CD4-positive, alpha-beta T cell treated with Interleukin-15 for 4 hours (primary cell): Measurements from ENCODE around the gene PAOX.

Experiments
- DNase-seq: peaks from one replicate; pipeline ENCODE4 v3.0.0-alpha.2; 2020; ENCODE audit warnings: low spot score

PAOX gene

GRCh38 chr10:133350283-133350949 lies 28.6 kb upstream of the PAOX start:
- DNase-seq = no peak

- DNase-seq = no peak
Observed at GRCh38 chr10:133350950-133351329, 28.1 kb upstream of the PAOX start.

GRCh38 chr10:133351408-133352318 lies 27.4 kb upstream of the PAOX start:
- DNase-seq = no peak

- DNase-seq = no peak
Observed at GRCh38 chr10:133353202-133353959, 25.7 kb upstream of the PAOX start.

GRCh38 chr10:133353988-133354605 lies 25.0 kb upstream of the PAOX start:
- no peak for DNase-seq

GRCh38 chr10:133354672-133355240 lies 24.3 kb upstream of the PAOX start:
- no peak for DNase-seq

GRCh38 chr10:133355266-133355665 lies 23.8 kb upstream of the PAOX start:
- DNase-seq = no peak

- no peak for DNase-seq
Observed at GRCh38 chr10:133355991-133356390, 23.1 kb upstream of the PAOX start.

- DNase-seq = no peak
Observed at GRCh38 chr10:133356549-133357284, 22.3 kb upstream of the PAOX start.

- DNase-seq = peak; percentile 59
Observed at GRCh38 chr10:133357285-133358161, 21.5 kb upstream of the PAOX start, which contains the start of gene FUOM. TSS of gene FUOM (minus strand) at chr10:133358019. CDS start at chr10:133358007, 12 bp downstream.

- no peak for DNase-seq
Observed at GRCh38 chr10:133358162-133358924, 20.7 kb upstream of the PAOX start.

GRCh38 chr10:133358925-133359310 lies 20.1 kb upstream of the PAOX start:
- no peak for DNase-seq

- DNase-seq = peak; percentile 47
Observed at GRCh38 chr10:133359554-133359971, 19.5 kb upstream of the PAOX start.

GRCh38 chr10:133359972-133360610 lies 19.0 kb upstream of the PAOX start:
- no peak for DNase-seq

GRCh38 chr10:133361227-133361626 lies 17.8 kb upstream of the PAOX start:
- DNase-seq = no peak

GRCh38 chr10:133361773-133362441 lies 17.2 kb upstream of the PAOX start:
- no peak for DNase-seq

GRCh38 chr10:133362846-133363245 lies 16.2 kb upstream of the PAOX start:
- no peak for DNase-seq
